BLaER1 treated with 17β-estradiol and CSF1 and Interleukin-3, amounts not matched to agents 10 nM and 100 nM (cell line): ENCODE measurements around the gene SUGP2.

Experiments
- H3K27ac ChIP-seq, 11 experiments: shearing (Covaris generic); formaldehyde crosslinking; 2 replicates each; pipeline ENCODE4 v1.8.1; 2022
- H3K27me3 ChIP-seq, 11 experiments: shearing (Covaris generic); formaldehyde crosslinking; 2 replicates each; pipeline ENCODE4 v1.8.1; 2022
- H3K36me3 ChIP-seq, 11 experiments: shearing (Covaris generic); formaldehyde crosslinking; 2 replicates each; pipeline ENCODE4 v1.8.1; 2022
- H3K4me1 ChIP-seq, 10 experiments: shearing (Covaris generic); formaldehyde crosslinking; 2 replicates each; pipeline ENCODE4 v1.8.1; 2022
- H3K4me2 ChIP-seq, 11 experiments: shearing (Covaris generic); formaldehyde crosslinking; 2 replicates each; pipeline ENCODE4 v1.8.1; 2022
- H3K4me3 ChIP-seq, 10 experiments: shearing (Covaris generic); formaldehyde crosslinking; 2 replicates each; pipeline ENCODE4 v1.8.1; 2022
- H3K9ac ChIP-seq, 11 experiments: shearing (Covaris generic); formaldehyde crosslinking; 2 replicates each; pipeline ENCODE4 v1.8.1; 2022
- H3K9me3 ChIP-seq, 11 experiments: shearing (Covaris generic); formaldehyde crosslinking; replicated peaks in 1 of 11; 2 replicates each; pipeline ENCODE4 v1.8.1; 2022
- H4K20me1 ChIP-seq, 11 experiments: shearing (Covaris generic); formaldehyde crosslinking; 2 replicates each; pipeline ENCODE4 v1.8.1; 2022
- Cebpa-rat ChIP-seq, 11 experiments: shearing (Covaris generic); IDR thresholded peaks; 2 replicates each; pipeline ENCODE4 v1.8.1; 2022

SUGP2 gene

DNA sequence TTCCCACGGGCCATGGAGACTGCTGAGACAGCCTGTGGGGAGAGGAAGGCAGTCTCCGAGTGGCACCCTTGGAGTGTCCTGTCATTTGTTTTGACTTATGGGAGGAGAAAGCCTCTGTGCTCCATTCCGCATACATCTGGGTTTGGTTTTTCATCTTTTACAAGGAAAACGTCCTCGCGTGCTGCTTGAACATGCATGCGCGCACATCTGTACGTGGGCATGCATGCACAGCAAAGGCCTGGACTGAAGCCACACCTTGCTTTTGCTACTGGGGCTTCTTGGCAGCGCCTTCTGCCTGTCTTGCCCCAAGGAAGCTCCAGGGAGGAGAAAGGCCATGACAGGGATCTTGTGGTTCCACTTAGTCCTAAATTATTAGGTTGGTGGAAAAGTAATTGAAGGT, 44.0 kb downstream of the SUGP2 start:
- Histone ChIP-seq H3K9me3 (no peaks in the 10 kb centered on the region), H3K36me3 (peaks cover 29 to 45% (median 41%) of the 10 kb centered on the region in 11 experiments), H3K27ac (no peak overlapping the region), H4K20me1 (peaks cover 0 to 22% (median 0%) of the 10 kb centered on the region in 11 experiments; a peak in 6 of 22 replicates), H3K27me3 (no peaks in the 10 kb centered on the region), H3K4me3 (no peak overlapping the region), H3K4me1 (peaks cover 23 to 30% (median 26%) of the 10 kb centered on the region in 10 experiments), H3K9ac (no peak overlapping the region), H3K4me2 (no peak overlapping the region)
- no peak for TF ChIP-seq Cebpa-rat (IDR thresholded peaks at IDR 0.05)

DNA sequence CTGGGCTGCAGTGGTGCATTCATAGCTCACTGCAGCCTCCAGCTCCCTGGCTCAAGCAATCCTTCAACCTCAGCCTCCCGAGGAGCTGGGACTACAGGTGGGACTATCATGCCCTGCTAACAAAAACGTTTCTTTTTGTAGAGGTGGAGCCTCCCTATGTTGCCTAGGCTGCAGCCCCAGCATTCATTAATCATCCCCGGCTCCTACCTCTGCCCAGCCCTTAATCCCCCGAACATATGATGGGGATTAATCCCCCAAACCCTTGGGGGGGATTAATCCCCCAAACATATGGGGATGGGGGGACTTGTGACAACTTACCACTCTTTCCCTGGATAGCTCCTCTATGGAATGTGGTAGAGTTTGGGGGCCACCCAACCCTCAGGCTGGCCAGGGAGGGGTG, 45.9 kb downstream of the SUGP2 start:
- TF ChIP-seq Cebpa-rat (IDR thresholded peaks at IDR 0.05): no peak
- no peak overlapping the region for H3K4me3 ChIP-seq
- H3K36me3 ChIP-seq: peaks cover 10 to 26% (median 22%) of the 10 kb centered on the region in 11 experiments
- peak overlapping the region in 1 of 11 experiments; percentile 17; a peak in 1 of 22 replicates for H3K9ac ChIP-seq
- H3K27ac ChIP-seq: no peak overlapping the region
- no peak overlapping the region for H3K4me2 ChIP-seq
- peaks cover 26 to 41% (median 31%) of the 10 kb centered on the region in 10 experiments for H3K4me1 ChIP-seq
- H3K27me3 ChIP-seq: no peaks in the 10 kb centered on the region
- peaks cover 0 to 22% (median 0%) of the 10 kb centered on the region in 11 experiments; a peak in 6 of 22 replicates for H4K20me1 ChIP-seq
- no peaks in the 10 kb centered on the region for H3K9me3 ChIP-seq

DNA sequence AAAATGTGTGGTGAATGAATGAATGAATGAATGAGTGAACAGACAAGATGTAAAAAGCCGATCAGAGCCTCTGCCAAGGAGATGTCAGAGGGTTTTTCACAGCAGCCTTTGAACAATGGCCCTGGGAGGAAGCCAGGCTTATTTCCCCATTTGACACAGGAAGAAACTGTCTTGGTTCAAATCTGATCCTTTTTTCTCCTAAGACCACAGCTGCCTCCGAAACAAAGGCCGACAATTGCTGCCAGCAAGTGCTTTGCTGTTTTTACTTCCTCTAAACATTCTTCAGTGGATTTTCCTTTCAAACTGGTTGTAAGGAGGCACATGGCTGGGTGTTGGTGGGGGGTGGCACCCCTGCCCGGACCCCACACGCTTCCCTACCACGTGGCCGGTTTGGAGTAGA, 48.1 kb downstream of the SUGP2 start:
- H3K27ac ChIP-seq: peak overlapping the region; percentile 38 to 81 (median 73); a peak in 21 of 22 replicates
- peaks cover 26 to 41% (median 31%) of the 10 kb centered on the region in 10 experiments for H3K4me1 ChIP-seq
- no peak overlapping the region for H3K4me3 ChIP-seq
- no peak for TF ChIP-seq Cebpa-rat (IDR thresholded peaks at IDR 0.05)
- H3K36me3 ChIP-seq: peaks cover 0 to 5% (median 3%) of the 10 kb centered on the region in 11 experiments; a peak in 8 of 22 replicates
- peaks cover 0 to 9% (median 0%) of the 10 kb centered on the region in 11 experiments; a peak in 3 of 22 replicates for H4K20me1 ChIP-seq
- H3K9ac ChIP-seq: peak overlapping the region; percentile 29 to 69 (median 51); a peak in 19 of 22 replicates
- H3K4me2 ChIP-seq: peak overlapping the region; percentile 49 to 86 (median 74)
- no peaks in the 10 kb centered on the region for H3K9me3 ChIP-seq
- no peaks in the 10 kb centered on the region for H3K27me3 ChIP-seq

DNA sequence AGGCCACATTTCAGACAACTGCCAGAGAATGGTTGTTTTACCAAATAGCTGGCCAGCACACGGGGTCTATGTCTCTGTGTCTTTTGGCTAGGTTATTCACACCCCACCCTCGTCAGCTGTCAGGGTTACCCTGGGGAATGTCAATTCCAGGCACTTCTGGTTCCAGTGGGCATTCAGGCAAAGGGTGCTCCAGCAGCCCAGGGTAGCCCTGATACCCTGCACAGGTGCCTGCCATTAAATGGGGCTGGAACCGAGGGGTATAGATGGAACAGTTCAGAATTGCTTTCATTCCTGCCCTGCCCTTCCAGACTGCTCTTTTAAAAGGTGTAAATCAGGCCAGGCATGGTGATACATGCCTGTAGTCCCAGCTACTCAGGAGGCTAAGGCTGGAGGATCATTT, 49.1 kb downstream of the SUGP2 start:
- 0 out of 22 replicates have a peak overlapping the region, but pooled peaks of 3 of the 11 experiments have one; percentile 46 to 63 (median 50) for H3K9ac ChIP-seq
- no peaks in the 10 kb centered on the region for H3K27me3 ChIP-seq
- peak overlapping the region in 9 of 11 experiments; percentile 38 to 81 (median 73); a peak in 16 of 22 replicates for H3K27ac ChIP-seq
- peak overlapping the region; percentile 49 to 86 (median 74); a peak in 20 of 22 replicates for H3K4me2 ChIP-seq
- peaks cover 27 to 41% (median 31%) of the 10 kb centered on the region in 10 experiments for H3K4me1 ChIP-seq
- H3K36me3 ChIP-seq: no peaks in the 10 kb centered on the region
- no peak for TF ChIP-seq Cebpa-rat (IDR thresholded peaks at IDR 0.05)
- H3K4me3 ChIP-seq: no peak overlapping the region
- H3K9me3 ChIP-seq: no peaks in the 10 kb centered on the region
- no peaks in the 10 kb centered on the region; a peak in 1 of 22 replicates for H4K20me1 ChIP-seq

DNA sequence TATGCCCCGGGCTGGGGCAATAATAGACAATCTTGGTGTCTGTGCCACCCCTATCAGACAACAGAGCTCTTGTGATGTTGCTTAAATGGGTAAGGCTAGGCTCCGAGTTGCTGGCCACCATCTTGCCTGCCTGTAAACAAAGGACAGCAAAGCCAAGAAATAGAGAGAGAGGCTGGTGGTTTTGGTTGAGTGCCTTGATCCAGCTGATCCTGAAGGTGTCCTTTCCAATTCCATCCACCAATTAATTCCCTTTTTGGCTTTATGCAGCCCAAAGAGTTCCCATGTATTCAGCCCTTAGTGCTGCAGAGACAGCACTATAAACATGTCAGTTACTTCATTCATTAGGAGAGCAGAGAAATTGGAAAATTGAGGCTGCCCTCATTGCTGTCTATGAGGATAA, 50.6 kb downstream of the SUGP2 start:
- Histone ChIP-seq H3K27ac (no peak overlapping the region), H3K9ac (no peak overlapping the region), H3K4me1 (peaks cover 41 to 54% (median 45%) of the 10 kb centered on the region in 10 experiments), H3K36me3 (no peaks in the 10 kb centered on the region), H3K4me2 (no peak overlapping the region), H3K9me3 (no peaks in the 10 kb centered on the region), H3K4me3 (no peak overlapping the region), H3K27me3 (no peaks in the 10 kb centered on the region), H4K20me1 (no peaks in the 10 kb centered on the region)
- no peak for TF ChIP-seq Cebpa-rat (IDR thresholded peaks at IDR 0.05)

DNA sequence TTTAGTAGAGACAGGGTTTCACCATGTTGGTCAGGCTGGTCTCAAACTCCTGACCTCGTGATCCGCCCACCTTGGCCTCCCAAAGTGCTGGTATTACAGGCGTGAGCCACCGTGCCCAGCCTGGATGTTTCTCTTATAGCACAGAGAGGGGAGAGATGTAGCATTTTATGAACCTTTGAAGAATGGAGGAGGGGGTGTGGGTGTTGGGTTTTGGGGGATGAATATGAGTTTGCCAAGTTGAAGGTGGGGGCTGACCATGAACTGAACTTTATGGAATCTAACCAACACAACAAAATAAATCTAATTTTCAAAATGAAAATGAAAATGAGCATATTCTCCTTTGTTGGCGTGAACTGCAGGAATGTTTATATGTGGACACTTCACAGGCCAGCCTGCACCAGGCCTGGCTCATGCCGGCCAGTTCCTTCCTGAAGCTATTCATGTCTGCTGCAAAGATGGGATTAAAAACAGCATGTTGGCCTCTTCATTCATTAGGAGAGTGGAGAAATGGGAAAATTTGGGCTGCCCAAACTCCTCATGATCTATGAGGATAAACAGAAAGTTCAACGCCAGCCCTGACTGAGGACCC, 52.8 kb downstream of the SUGP2 start:
- Histone ChIP-seq H3K27me3 (no peaks in the 10 kb centered on the region), H3K9me3 (no peaks in the 10 kb centered on the region), H3K4me2 (no peak overlapping the region), H3K27ac (no peak overlapping the region), H3K4me1 (peaks cover 37 to 58% (median 47%) of the 10 kb centered on the region in 10 experiments), H3K4me3 (no peak overlapping the region), H3K36me3 (no peaks in the 10 kb centered on the region), H3K9ac (no peak overlapping the region), H4K20me1 (no peaks in the 10 kb centered on the region)
- TF ChIP-seq Cebpa-rat (IDR thresholded peaks at IDR 0.05): no peak

DNA sequence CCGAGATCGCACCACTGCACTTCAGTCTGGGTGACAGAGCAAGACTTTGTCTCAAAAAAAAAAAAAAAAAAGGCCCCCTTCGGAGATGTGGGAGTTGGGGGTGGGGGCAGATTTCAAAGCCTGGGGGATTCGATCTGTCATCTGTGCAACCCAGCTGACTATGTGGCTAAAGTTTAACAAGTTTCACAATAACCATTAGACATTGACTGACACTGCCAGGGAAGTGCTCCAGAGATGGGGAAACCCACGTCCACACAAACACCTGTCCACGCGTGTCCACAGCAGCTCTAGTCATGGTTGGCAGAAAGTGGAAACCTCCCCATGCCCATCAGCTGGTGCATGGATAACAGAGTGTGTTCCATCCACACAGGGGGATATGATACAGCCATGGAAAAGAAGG, 54.7 kb downstream of the SUGP2 start:
- Histone ChIP-seq H3K4me2 (peak overlapping the region; percentile 49 to 97 (median 82)), H3K9me3 (no peaks in the 10 kb centered on the region), H3K4me3 (no peak overlapping the region), H3K36me3 (no peaks in the 10 kb centered on the region), H3K4me1 (peaks cover 26 to 51% (median 36%) of the 10 kb centered on the region in 10 experiments), H3K27ac (peak overlapping the region in 5 of 11 experiments; percentile 56 to 79 (median 64); a peak in 9 of 22 replicates), H3K9ac (peak overlapping the region in 3 of 11 experiments; percentile 1 to 61 (median 54); a peak in 3 of 22 replicates), H3K27me3 (no peaks in the 10 kb centered on the region), H4K20me1 (no peaks in the 10 kb centered on the region)
- TF ChIP-seq Cebpa-rat (IDR thresholded peaks at IDR 0.05): peak in 4 of 11 experiments; percentile 42 to 85 (median 60); a peak in 5 of 22 replicates

DNA sequence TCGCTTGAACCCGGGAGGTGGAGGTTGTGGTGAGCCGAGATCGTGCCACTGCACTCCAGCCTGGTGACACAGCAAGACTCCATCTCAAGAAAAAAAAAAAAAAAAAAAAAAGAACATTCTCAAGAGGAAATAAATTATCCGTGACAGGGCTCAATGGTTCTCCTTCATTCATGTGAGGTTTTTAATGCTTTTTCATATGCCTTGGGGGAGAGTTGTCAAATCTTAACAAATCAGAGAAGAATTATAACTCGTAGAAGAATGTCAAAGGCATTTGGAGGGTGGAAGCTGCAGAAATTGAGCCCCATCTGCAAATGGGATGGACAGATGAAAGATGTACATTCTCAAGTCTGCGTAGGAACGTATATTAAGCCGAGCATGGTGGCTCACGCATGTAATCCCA, 57.4 kb downstream of the SUGP2 start:
- H4K20me1 ChIP-seq: no peaks in the 10 kb centered on the region
- H3K4me2 ChIP-seq: peak overlapping the region in 3 of 11 experiments; percentile 19 to 82 (median 37); a peak in 5 of 22 replicates
- H3K9me3 ChIP-seq: no peaks in the 10 kb centered on the region
- no peak overlapping the region for H3K27ac ChIP-seq
- H3K4me3 ChIP-seq: no peak overlapping the region
- no peak for TF ChIP-seq Cebpa-rat (IDR thresholded peaks at IDR 0.05)
- no peaks in the 10 kb centered on the region for H3K36me3 ChIP-seq
- H3K27me3 ChIP-seq: no peaks in the 10 kb centered on the region
- H3K4me1 ChIP-seq: peaks cover 37 to 73% (median 60%) of the 10 kb centered on the region in 10 experiments
- H3K9ac ChIP-seq: no peak overlapping the region

DNA sequence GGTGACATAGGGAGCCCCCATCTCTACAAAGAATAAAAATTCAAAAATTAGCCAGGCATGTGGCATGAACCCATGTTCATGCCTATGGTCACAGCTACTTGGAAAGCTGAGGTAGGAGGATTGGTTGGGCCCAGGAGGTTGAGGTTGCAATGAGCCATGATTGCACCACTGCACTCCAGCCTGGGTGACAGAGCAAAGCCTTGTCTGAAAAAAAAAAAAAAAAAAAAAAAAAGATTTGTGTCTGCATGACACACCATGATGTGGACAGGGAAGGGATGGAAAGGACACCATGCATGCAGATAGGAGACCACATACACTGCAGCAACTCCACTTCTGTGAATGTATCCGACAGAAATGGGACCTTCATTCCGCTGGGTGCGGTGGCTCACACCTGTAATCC, 58.3 kb downstream of the SUGP2 start:
- Histone ChIP-seq H3K9ac (no peak overlapping the region), H3K4me1 (peaks cover 39 to 82% (median 69%) of the 10 kb centered on the region in 10 experiments), H3K4me3 (no peak overlapping the region), H3K27me3 (no peaks in the 10 kb centered on the region), H3K27ac (peak overlapping the region in 1 of 11 experiments; percentile 34; a peak in 2 of 22 replicates), H3K36me3 (no peaks in the 10 kb centered on the region), H3K4me2 (peak overlapping the region in 5 of 11 experiments; percentile 10 to 37 (median 19); a peak in 5 of 22 replicates), H3K9me3 (no peaks in the 10 kb centered on the region), H4K20me1 (no peaks in the 10 kb centered on the region)
- no peak for TF ChIP-seq Cebpa-rat (IDR thresholded peaks at IDR 0.05)
